Fibroblast of mammary gland (primary cell): Measurements from ENCODE around the gene ADH6.

Experiments
- DNase-seq: peaks from one replicate; pipeline ENCODE4 v3.0.0-alpha.2; 2010; ENCODE audit warnings: low read depth
- H3K4me3 ChIP-seq: 2 replicates; pipeline ENCODE4 v1.5.1; 2011; ENCODE audit warnings: low read depth, mild to moderate bottlenecking, low read length, moderate library complexity; ENCODE audit not compliant: control insufficient read depth
- TF ChIP-seq, protein P1 (sequence below): conservative IDR thresholded peaks from 2 replicates; pipeline ENCODE4 v1.5.1; 2011; ENCODE audit warnings: low read depth, low read length, inconsistent platforms; ENCODE audit not compliant: control insufficient read depth, insufficient read depth

Gene ADH6

DNA sequence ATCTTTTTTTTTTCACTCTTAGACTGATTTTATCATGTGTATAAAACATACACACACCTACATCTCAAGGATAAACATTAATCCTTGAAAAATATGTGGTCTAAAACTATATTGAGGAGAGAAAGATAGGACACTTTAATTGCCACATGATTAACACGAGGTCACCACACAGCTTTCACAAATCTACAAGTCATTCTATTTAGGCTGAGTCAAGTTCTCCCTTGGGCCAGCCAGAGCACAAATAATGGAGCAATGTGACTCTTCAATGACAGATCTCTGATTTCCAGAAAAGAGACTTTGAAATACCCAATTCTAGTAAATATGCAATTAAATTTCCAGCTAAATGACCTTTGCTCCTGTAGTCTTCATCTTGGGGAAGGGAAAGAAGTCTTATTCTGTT lies 62.1 kb downstream of the ADH6 start:
- TF ChIP-seq, protein P1, sequence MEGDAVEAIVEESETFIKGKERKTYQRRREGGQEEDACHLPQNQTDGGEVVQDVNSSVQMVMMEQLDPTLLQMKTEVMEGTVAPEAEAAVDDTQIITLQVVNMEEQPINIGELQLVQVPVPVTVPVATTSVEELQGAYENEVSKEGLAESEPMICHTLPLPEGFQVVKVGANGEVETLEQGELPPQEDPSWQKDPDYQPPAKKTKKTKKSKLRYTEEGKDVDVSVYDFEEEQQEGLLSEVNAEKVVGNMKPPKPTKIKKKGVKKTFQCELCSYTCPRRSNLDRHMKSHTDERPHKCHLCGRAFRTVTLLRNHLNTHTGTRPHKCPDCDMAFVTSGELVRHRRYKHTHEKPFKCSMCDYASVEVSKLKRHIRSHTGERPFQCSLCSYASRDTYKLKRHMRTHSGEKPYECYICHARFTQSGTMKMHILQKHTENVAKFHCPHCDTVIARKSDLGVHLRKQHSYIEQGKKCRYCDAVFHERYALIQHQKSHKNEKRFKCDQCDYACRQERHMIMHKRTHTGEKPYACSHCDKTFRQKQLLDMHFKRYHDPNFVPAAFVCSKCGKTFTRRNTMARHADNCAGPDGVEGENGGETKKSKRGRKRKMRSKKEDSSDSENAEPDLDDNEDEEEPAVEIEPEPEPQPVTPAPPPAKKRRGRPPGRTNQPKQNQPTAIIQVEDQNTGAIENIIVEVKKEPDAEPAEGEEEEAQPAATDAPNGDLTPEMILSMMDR, result no peak
- no peak overlapping the region for H3K4me3 ChIP-seq
- peak; percentile 17 for DNase-seq

DNA sequence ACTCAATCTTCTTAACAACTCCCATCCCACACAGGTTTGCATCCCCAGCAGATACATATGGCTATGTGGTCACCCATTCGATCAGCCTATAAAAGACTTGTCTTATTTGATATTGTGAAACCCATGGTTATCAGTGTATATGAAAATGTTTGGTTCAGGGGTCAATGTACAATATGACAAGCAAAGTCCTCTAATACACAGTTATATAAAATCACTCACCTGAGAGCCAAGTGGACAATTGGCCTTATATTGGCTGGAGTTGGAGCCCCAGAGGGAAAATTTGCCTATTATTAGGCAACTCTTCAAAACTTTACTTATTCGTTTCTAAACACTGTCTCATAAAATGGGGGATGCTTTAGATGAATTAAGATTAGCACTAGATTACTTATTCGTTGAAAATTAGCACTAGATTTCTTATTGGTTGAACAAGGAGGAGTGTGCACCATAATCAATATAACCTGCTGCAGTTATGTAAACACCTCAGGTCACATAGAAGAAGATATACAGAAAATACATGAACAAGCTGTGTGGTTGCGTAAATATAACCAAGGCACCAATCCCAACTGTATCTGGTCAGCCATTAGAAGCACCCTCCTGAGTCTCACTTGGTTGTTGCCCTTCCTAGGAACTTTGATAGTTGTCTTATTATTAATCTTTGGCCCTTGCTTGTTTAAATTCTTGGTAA lies 64.2 kb downstream of the ADH6 start:
- TF ChIP-seq, protein P1, result no peak

More for the DNA sequence above, 64.2 kb downstream of the ADH6 start:
- H3K4me3 ChIP-seq, result no peak overlapping the region
- DNase-seq, result no peak
